ENCODE measurements around the gene HLX. TPM values are rescaled to one million over a fixed set of nuclear protein-coding genes. Genes with fewer than 3 reads are reported as not detected.

HLX gene
- total RNA-seq: 1 to 10 TPM; 4.1 to 9.4 (median 6.9) TPM
- 9.7 TPM for polyA plus RNA-seq
- long read RNA-seq, donor 1, full-length matches to known transcripts: 25 of 26 reads
- long read RNA-seq, donor 1, partial matches to known transcripts: 1 of 26 reads
- long read RNA-seq, donor 1, other reads (novel, unspliced or antisense): 0 of 26 reads
- long read RNA-seq, donor 2, transcript HLX-201 (4 exons, 2,280 nt): major isoform, 7 of 7 reads
- long read RNA-seq, donor 2, partial matches to known transcripts: 0 of 7 reads
- long read RNA-seq, donor 2, other reads (novel, unspliced or antisense): 0 of 7 reads
- long read RNA-seq, donor 3, full-length matches to known transcripts: 16 of 16 reads
- long read RNA-seq, donor 3, partial matches to known transcripts: 0 of 16 reads
- long read RNA-seq, donor 3, other reads (novel, unspliced or antisense): 0 of 16 reads
- long read RNA-seq, donor 4, transcript HLX-201 (4 exons, 2,280 nt): major isoform, 6 of 7 reads
- long read RNA-seq, donor 4, partial matches to known transcripts: 1 of 7 reads
- long read RNA-seq, donor 4, other reads (novel, unspliced or antisense): 0 of 7 reads

GRCh38 chr1:220879076-220879508 is at the start of gene HLX:
Gene HLX (plus strand): TSS chr1:220879443. CDS start chr1:220879858, 415 bp downstream.
- peak within 1 kb of the TSS; percentile 88 for H3K27ac ChIP-seq (ENCODE audit: low read length)
- intact Hi-C loops (cut with DNase I): loop anchor here (5.0 to 10.0 kb wide), 4 partner anchors 323 to 556 kb away; no protein-coding TSS in a partner anchor
- DNase-seq (peak; percentile 94 to 97 (median 97)), ATAC-seq (peak; percentile 95 to 96)
- H3K4me1 ChIP-seq (ENCODE audit: control insufficient read depth, insufficient read depth, low read length): peaks cover 2% of the 10 kb centered on the region
- no peaks in the 10 kb centered on the region for H3K27me3 ChIP-seq (ENCODE audit: control insufficient read depth, insufficient read depth)
- H3K9me3 ChIP-seq (ENCODE audit: control insufficient read depth, low read length): no peaks in the 10 kb centered on the region
- under 1% methylated on average over 26 of the region's 26 CpGs for WGBS
- peak within 1 kb of the TSS; percentile 85 for H3K4me3 ChIP-seq (ENCODE audit: low read length)

- H3K9me3 ChIP-seq (ENCODE audit: control insufficient read depth, low read length): no peaks in the 10 kb centered on the region
- H3K4me1 ChIP-seq (ENCODE audit: control insufficient read depth, insufficient read depth, low read length): peaks cover 13% of the 10 kb centered on the region
- H3K4me3 ChIP-seq (ENCODE audit: low read length): no peak overlapping the region
- ATAC-seq (no peak), DNase-seq (no peak)
- H3K27me3 ChIP-seq (ENCODE audit: control insufficient read depth, insufficient read depth): no peaks in the 10 kb centered on the region
- intact Hi-C loops (cut with DNase I): no loop called here
- no peak overlapping the region for H3K27ac ChIP-seq (ENCODE audit: low read length)
- 86% methylated on average over 2 of the region's 2 CpGs for WGBS
These were observed 45.8 kb upstream of the HLX start for GRCh38 chr1:220833436-220833835.

- WGBS: 93% methylated on average over 4 of the region's 4 CpGs
- DNase-seq: no peak
- no peaks in the 10 kb centered on the region for H3K27me3 ChIP-seq (ENCODE audit: control insufficient read depth, insufficient read depth)
- H3K4me3 ChIP-seq (ENCODE audit: low read length): no peak overlapping the region
- intact Hi-C loops (cut with DNase I): no loop called here
- no peak overlapping the region for H3K27ac ChIP-seq (ENCODE audit: low read length)
- peaks cover 6% of the 10 kb centered on the region for H3K4me1 ChIP-seq (ENCODE audit: control insufficient read depth, insufficient read depth, low read length)
- H3K9me3 ChIP-seq (ENCODE audit: control insufficient read depth, low read length): no peaks in the 10 kb centered on the region
- ATAC-seq: no peak
These were observed 44.9 kb upstream of the HLX start for GRCh38 chr1:220834155-220834870.

GRCh38 chr1:220838578-220838977 is 40.7 kb upstream of the HLX start:
- Histone ChIP-seq H3K27me3 (ENCODE audit: control insufficient read depth, insufficient read depth) (no peaks in the 10 kb centered on the region), H3K27ac (ENCODE audit: low read length) (no peak overlapping the region), H3K9me3 (ENCODE audit: control insufficient read depth, low read length) (no peaks in the 10 kb centered on the region), H3K4me3 (ENCODE audit: low read length) (no peak overlapping the region), H3K4me1 (ENCODE audit: control insufficient read depth, insufficient read depth, low read length) (peaks cover 4% of the 10 kb centered on the region)
- 92% methylated on average over 5 of the region's 5 CpGs for WGBS
- intact Hi-C loops (cut with DNase I): no loop called here
- ATAC-seq (no peak), DNase-seq (no peak)

- Histone ChIP-seq H3K4me3 (ENCODE audit: low read length) (no peak overlapping the region), H3K27me3 (ENCODE audit: control insufficient read depth, insufficient read depth) (no peaks in the 10 kb centered on the region), H3K9me3 (ENCODE audit: control insufficient read depth, low read length) (no peaks in the 10 kb centered on the region), H3K27ac (ENCODE audit: low read length) (no peak overlapping the region), H3K4me1 (ENCODE audit: control insufficient read depth, insufficient read depth, low read length) (peaks cover 6% of the 10 kb centered on the region)
- 56% methylated on average over 5 of the region's 5 CpGs for WGBS
- DNase-seq (no peak), ATAC-seq (no peak)
- intact Hi-C loops (cut with DNase I): no loop called here
These were observed 39.8 kb upstream of the HLX start for GRCh38 chr1:220839474-220839873.

- Histone ChIP-seq H3K4me1 (ENCODE audit: control insufficient read depth, insufficient read depth, low read length) (peaks cover 8% of the 10 kb centered on the region), H3K4me3 (ENCODE audit: low read length) (no peak overlapping the region), H3K9me3 (ENCODE audit: control insufficient read depth, low read length) (no peaks in the 10 kb centered on the region), H3K27ac (ENCODE audit: low read length) (no peak overlapping the region), H3K27me3 (ENCODE audit: control insufficient read depth, insufficient read depth) (no peaks in the 10 kb centered on the region)
- intact Hi-C loops (cut with DNase I): no loop called here
- DNase-seq (no peak), ATAC-seq (no peak)
These were observed 38.0 kb upstream of the HLX start for GRCh38 chr1:220841293-220841692.

- 13% methylated on average over 6 of the region's 6 CpGs for WGBS
- intact Hi-C loops (cut with DNase I): no loop called here
- peaks cover 8% of the 10 kb centered on the region for H3K4me1 ChIP-seq (ENCODE audit: control insufficient read depth, insufficient read depth, low read length)
These were observed 35.7 kb upstream of the HLX start for GRCh38 chr1:220843481-220844011.

GRCh38 chr1:220852408-220852807 is 26.8 kb upstream of the HLX start:
- DNase-seq (no peak), ATAC-seq (no peak)
- WGBS: 95% methylated on average over 2 of the region's 2 CpGs
- Histone ChIP-seq H3K27me3 (ENCODE audit: control insufficient read depth, insufficient read depth) (no peaks in the 10 kb centered on the region), H3K27ac (ENCODE audit: low read length) (no peak overlapping the region), H3K4me1 (ENCODE audit: control insufficient read depth, insufficient read depth, low read length) (no peaks in the 10 kb centered on the region), H3K4me3 (ENCODE audit: low read length) (no peak overlapping the region), H3K9me3 (ENCODE audit: control insufficient read depth, low read length) (no peaks in the 10 kb centered on the region)
- intact Hi-C loops (cut with DNase I): no loop called here

More at GRCh38 chr1:220843481-220844011, 35.7 kb upstream of the HLX start:
- Histone ChIP-seq H3K27me3 (ENCODE audit: control insufficient read depth, insufficient read depth) (no peaks in the 10 kb centered on the region), H3K4me3 (ENCODE audit: low read length) (no peak overlapping the region), H3K27ac (ENCODE audit: low read length) (no peak overlapping the region), H3K9me3 (ENCODE audit: control insufficient read depth, low read length) (no peaks in the 10 kb centered on the region)
- DNase-seq (peak; percentile 66 to 84 (median 69)), ATAC-seq (peak; percentile 97 to 99)

- H3K27ac ChIP-seq (ENCODE audit: low read length): no peak overlapping the region
- no peaks in the 10 kb centered on the region for H3K27me3 ChIP-seq (ENCODE audit: control insufficient read depth, insufficient read depth)
- H3K4me1 ChIP-seq (ENCODE audit: control insufficient read depth, insufficient read depth, low read length): no peaks in the 10 kb centered on the region
- no peak for DNase-seq
- H3K4me3 ChIP-seq (ENCODE audit: low read length): no peak overlapping the region
- no peak for ATAC-seq
- no peaks in the 10 kb centered on the region for H3K9me3 ChIP-seq (ENCODE audit: control insufficient read depth, low read length)
- intact Hi-C loops (cut with DNase I): loop anchor here in 3 of 4 donors (5.0 to 10.0 kb wide), 3 partner anchors 333 to 563 kb away; no protein-coding TSS in a partner anchor
These were observed 6.9 kb upstream of the HLX start for GRCh38 chr1:220872296-220872695.

GRCh38 chr1:220873087-220873486 is 6.2 kb upstream of the HLX start:
- no peaks in the 10 kb centered on the region for H3K27me3 ChIP-seq (ENCODE audit: control insufficient read depth, insufficient read depth)
- ATAC-seq (no peak), DNase-seq (no peak)
- 83% methylated on average over 2 of the region's 2 CpGs for WGBS
- no peak overlapping the region for H3K27ac ChIP-seq (ENCODE audit: low read length)
- peaks cover 2% of the 10 kb centered on the region for H3K4me1 ChIP-seq (ENCODE audit: control insufficient read depth, insufficient read depth, low read length)
- H3K4me3 ChIP-seq (ENCODE audit: low read length): no peak overlapping the region
- no peaks in the 10 kb centered on the region for H3K9me3 ChIP-seq (ENCODE audit: control insufficient read depth, low read length)
- intact Hi-C loops (cut with DNase I): loop anchor here in 3 of 4 donors (5.0 to 10.0 kb wide), 3 partner anchors 332 to 562 kb away; no protein-coding TSS in a partner anchor
